GM19023 (cell line): ENCODE data around the gene PFKFB4.
"Not testable (repeated sequence)": the region's sequence is repeated elsewhere in the genome, so short reads cannot be mapped to it uniquely, and the experiment has no call there.

Experiments
- ATAC-seq: cut with Tn5 transposase; IDR thresholded peaks from one replicate; pipeline ENCODE4 v1.9.1; 2021; ENCODE audit warnings: mild to moderate bottlenecking, moderate library complexity; ENCODE audit not compliant: unreplicated experiment

The PFKFB4 gene

DNA sequence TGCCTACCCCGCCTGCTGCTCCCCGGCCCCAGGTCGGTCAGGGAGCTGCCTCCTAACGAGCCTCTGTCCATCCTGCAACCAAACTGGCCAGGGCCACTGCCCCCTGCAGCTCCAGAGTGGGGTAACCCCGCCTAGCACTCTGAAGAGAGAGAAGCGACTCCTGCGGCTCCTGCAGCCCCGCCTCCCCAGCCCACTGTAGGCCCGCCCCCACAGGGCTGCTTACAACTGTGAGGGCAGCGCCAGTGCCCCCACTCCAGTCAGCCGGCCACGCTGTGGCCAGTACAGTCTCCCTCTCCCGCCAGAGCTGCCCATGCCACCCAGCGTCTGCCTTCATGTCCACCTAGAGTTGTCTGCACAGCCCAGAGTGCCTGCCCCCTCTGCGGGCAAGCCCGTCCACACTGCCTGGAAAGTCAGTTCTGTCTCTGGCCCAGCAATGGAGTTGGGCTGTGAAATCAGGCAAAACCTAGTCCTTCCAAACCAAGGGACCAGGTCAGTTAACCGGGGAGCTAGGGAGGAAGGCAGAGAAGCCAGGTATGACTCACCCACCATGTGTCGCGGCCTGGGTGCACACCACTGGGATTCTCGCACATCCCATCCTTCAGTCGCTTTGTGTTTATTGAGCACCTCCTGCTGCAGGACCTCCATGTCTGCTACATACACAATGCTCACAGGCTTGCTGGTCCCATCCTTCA lies 4.6 kb upstream of the PFKFB4 start:
- ATAC-seq = no peak

- ATAC-seq = no peak
These were observed 4.0 kb upstream of the PFKFB4 start for GRCh38 chr3:48560648-48561018.

GRCh38 chr3:48558493-48559134 lies 2.0 kb upstream of the PFKFB4 start:
- ATAC-seq = no peak

DNA sequence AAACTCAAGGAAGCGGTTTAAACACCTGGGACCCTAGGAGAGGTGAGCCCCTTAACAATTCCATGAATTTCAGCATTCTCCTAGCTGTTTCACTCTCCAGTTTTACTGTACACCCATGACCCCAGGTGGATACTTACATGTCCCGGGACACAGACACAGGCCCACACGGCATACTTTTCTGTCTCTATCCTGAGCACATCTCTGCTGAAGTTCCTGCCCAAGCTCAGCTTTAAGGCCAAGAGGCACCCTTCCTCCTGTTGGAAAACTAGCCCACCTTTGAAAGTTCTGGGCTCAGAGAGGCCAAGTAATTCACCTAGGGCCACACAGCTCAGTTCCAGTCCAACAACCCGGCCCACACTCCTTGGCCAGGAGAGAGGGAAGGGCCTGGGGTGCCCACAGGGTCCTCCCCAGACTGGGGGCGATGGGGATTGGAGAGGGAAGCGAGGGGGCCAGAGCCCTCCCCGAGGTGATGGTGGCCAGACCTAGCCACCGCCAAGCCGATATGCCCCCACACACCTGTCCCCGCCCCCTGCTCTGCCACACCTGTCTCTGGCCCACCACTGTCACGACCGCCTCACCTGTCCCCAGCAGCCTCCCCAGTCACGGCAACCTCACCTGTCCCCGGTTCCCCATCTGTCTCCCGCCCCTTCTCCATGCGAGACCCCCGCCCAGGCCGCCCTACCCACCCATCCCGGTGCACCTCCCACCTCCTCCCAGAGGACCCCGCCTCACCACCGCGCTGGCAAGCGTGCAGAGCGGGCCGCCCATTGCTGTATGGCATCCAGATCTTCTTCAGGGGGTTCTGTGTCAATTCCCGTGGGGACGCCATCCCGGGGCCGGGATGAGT lies 431 bp downstream of the PFKFB4 start:
- peak; percentile 1 for ATAC-seq

- ATAC-seq = no peak
These were observed 1.2 kb downstream of the PFKFB4 start for GRCh38 chr3:48555231-48555948.

- no peak for ATAC-seq
These were observed 2.4 kb downstream of the PFKFB4 start for GRCh38 chr3:48553886-48554845.

- no peak for ATAC-seq
These were observed 3.2 kb downstream of the PFKFB4 start for GRCh38 chr3:48553361-48553760.

GRCh38 chr3:48552111-48552951 lies 4.3 kb downstream of the PFKFB4 start:
- no peak for ATAC-seq

GRCh38 chr3:48551651-48552050 lies 5.0 kb downstream of the PFKFB4 start:
- not testable (repeated sequence) for ATAC-seq

GRCh38 chr3:48548729-48549705 lies 7.6 kb downstream of the PFKFB4 start:
- ATAC-seq = peak; percentile 72

GRCh38 chr3:48548126-48548525 lies 8.5 kb downstream of the PFKFB4 start:
- ATAC-seq = no peak

GRCh38 chr3:48546203-48546829 lies 10.3 kb downstream of the PFKFB4 start:
- ATAC-seq = no peak

DNA sequence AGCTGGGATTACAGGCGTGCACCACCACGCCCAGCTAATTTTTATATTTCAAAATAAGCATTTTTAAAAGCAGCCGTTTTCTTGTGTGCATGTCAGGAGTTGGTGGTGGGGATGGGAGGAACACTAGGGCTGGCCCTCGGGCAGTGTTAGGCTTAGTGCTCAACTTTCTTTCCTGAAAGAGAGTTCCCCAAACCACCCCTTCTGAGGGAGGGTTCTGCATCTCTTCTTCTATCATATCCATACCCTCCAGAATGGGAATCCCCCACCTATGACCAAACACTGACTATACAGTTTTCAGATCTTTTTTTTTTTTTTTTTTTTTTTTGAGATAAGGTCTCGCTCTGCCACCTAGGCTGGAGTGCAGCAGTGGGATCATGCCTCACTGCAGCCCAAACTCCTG lies 12.5 kb downstream of the PFKFB4 start:
- ATAC-seq = no peak

GRCh38 chr3:48543271-48543866 lies 13.2 kb downstream of the PFKFB4 start:
- no peak for ATAC-seq

DNA sequence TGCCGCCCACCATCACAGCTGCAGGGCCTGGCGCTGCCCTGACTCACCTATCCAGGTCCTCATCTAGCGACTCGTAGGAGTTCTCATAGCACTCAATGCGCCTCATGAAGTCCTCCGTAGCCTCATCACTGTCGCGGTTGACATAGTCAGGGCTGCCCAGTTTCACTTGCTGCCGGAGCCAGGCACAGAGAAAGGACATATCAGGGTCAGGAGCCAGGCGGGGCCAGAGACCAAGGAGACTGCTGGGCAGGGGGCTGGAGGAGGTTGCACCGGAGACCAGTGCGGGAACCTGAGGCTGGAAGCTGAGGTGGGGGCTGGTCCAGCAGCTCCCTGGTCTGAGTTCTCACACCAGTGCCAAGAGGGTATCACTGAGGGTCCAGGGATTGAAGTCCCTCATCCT lies 18.2 kb downstream of the PFKFB4 start:
- no peak for ATAC-seq

DNA sequence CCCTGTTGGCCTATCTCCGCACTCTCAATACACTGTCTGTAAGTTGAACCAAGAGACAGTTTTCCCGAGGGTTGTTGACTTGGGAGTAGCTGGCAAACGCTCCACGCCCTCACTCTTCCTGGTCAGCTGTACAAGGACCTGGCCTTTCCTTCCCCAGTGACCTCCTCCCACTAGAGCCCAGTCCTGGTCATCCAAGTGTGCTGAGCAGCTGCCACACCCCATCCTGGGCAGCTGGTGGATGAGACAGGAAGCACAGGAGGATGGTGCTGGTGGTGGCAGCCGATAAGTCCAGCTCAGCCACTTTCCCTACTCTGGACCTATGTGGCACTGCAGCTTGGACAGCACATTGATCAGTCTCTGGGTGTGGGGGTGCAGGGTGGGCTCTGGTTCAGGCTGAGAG lies 19.8 kb downstream of the PFKFB4 start:
- no peak for ATAC-seq

- no peak for ATAC-seq
These were observed 20.5 kb downstream of the PFKFB4 start for GRCh38 chr3:48536116-48536515.
